OCI-LY1 (cell line): ENCODE results near the gene FRS3.

Experiments
- H2AFZ ChIP-seq: fragments of 200-600 bp; sonication (generic), shearing (Covaris generic); 2 replicates; pipeline ENCODE4 v1.6.0; 2014; ENCODE audit warnings: antibody characterized with exemption, mild to moderate bottlenecking, low read length
- H3F3A ChIP-seq: fragments of 200-600 bp; sonication (generic), shearing (Covaris generic); 2 replicates; pipeline ENCODE4 v1.6.0; 2014; ENCODE audit warnings: mild to moderate bottlenecking, antibody characterized with exemption, low read length, moderate library complexity; ENCODE audit not compliant: insufficient read depth
- H3K27ac ChIP-seq: fragments of 200-600 bp; sonication (generic); 2 replicates; pipeline ENCODE4 v1.5.1; 2014; ENCODE audit warnings: low read length, mixed run types, mild to moderate bottlenecking, low read depth; ENCODE audit not compliant: poor library complexity, severe bottlenecking
- H3K27me3 ChIP-seq: fragments of 200-600 bp; sonication (generic); 2 replicates; pipeline ENCODE4 v1.6.0; 2014; ENCODE audit warnings: antibody characterized with exemption, mild to moderate bottlenecking, low read length, moderate library complexity; ENCODE audit not compliant: insufficient read depth
- H3K36me3 ChIP-seq: fragments of 200-600 bp; sonication (generic); 2 replicates; pipeline ENCODE4 v1.6.1; 2014; ENCODE audit warnings: mild to moderate bottlenecking, antibody characterized with exemption, low read length, moderate library complexity, mixed read lengths; ENCODE audit not compliant: insufficient read depth
- H3K4me1 ChIP-seq: fragments of 200-600 bp; sonication (generic); 2 replicates; pipeline ENCODE4 v1.5.1; 2014; ENCODE audit warnings: mild to moderate bottlenecking, low read length, moderate library complexity; ENCODE audit not compliant: insufficient read depth, severe bottlenecking
- H3K4me2 ChIP-seq: fragments of 200-600 bp; sonication (generic), shearing (Covaris generic); 2 replicates; pipeline ENCODE4 v1.6.1; 2014; ENCODE audit warnings: low read length
- H3K4me3 ChIP-seq: fragments of 200-600 bp; sonication (generic); 2 replicates; pipeline ENCODE4 v1.5.1; 2014; ENCODE audit warnings: low read length, low read depth, mild to moderate bottlenecking, mixed read lengths; ENCODE audit not compliant: poor library complexity, severe bottlenecking
- H3K79me2 ChIP-seq: fragments of 200-600 bp; shearing (Covaris generic); 2 replicates; pipeline ENCODE4 v1.6.1; 2016; ENCODE audit warnings: mixed run types, low read length, mixed read lengths; ENCODE audit not compliant: insufficient read depth
- H3K9ac ChIP-seq: fragments of 200-600 bp; sonication (generic), shearing (Covaris generic); 2 replicates; pipeline ENCODE4 v1.6.1; 2014; ENCODE audit warnings: mild to moderate bottlenecking, low read length, mixed read lengths
- H3K9me2 ChIP-seq: fragments of 200-600 bp; sonication (generic), shearing (Covaris generic); 2 replicates; pipeline ENCODE4 v1.6.1; 2014; ENCODE audit warnings: low read depth, mild to moderate bottlenecking, low read length, mixed read lengths
- H3K9me3 ChIP-seq: fragments of 200-600 bp; shearing (Covaris generic); 2 replicates; pipeline ENCODE4 v1.6.1; 2014; ENCODE audit warnings: low read length, mixed read lengths
- H4K20me1 ChIP-seq: fragments of 200-600 bp; sonication (generic), shearing (Covaris generic); 2 replicates; pipeline ENCODE4 v1.6.0; 2016; ENCODE audit warnings: mild to moderate bottlenecking, low read length; ENCODE audit not compliant: insufficient read depth
- EZH2 ChIP-seq: fragments of 200-600 bp; sonication (generic), shearing (Covaris generic); IDR thresholded peaks from 2 replicates; pipeline ENCODE4 v1.8.0; 2017; ENCODE audit warnings: borderline replicate concordance, mixed run types, mild to moderate bottlenecking, antibody characterized with exemption, low read length, moderate library complexity, mixed read lengths
- TF ChIP-seq, protein P1 (sequence below): fragments of 200-600 bp; sonication (generic), shearing (Covaris generic); IDR thresholded peaks from 2 replicates; pipeline ENCODE4 v1.5.1; 2017; ENCODE audit warnings: mild to moderate bottlenecking, antibody characterized with exemption, low read length, moderate library complexity, mixed read lengths

FRS3 gene

DNA sequence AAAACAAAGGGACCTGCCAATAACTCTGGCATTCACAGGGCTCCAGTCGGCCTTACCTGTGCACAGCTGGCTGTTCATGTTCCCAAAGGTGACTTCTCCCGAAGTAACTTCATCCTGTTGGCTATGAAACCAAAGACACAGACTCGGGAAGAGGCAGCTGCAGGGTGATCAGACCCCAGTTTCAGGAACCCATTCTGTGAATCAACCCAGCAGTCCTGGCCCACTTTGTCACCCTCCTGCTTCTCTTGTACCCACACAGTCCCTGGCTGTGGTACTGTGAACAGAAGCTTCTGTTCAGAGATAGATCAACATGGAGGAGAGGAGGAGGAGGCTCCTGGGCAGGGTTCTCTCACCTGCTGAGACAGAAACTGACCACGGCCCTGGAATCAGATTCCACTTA is 23.8 kb downstream of the FRS3 start:
- Histone ChIP-seq H3K4me2 (no peak overlapping the region), H3K27ac (no peak overlapping the region), H3K27me3 (peaks cover 4% of the 10 kb centered on the region; the same call in 1 of the 2 replicates), H2AFZ (no peak overlapping the region), H3K9me3 (no peaks in the 10 kb centered on the region), H4K20me1 (no peaks in the 10 kb centered on the region), H3K9ac (no peak overlapping the region), H3K4me3 (no peak overlapping the region), H3F3A (no peaks in the 10 kb centered on the region), H3K36me3 (no peaks in the 10 kb centered on the region), H3K4me1 (no peaks in the 10 kb centered on the region), H3K79me2 (no peaks in the 10 kb centered on the region), H3K9me2 (no peaks in the 10 kb centered on the region)
- TF ChIP-seq, protein P1, sequence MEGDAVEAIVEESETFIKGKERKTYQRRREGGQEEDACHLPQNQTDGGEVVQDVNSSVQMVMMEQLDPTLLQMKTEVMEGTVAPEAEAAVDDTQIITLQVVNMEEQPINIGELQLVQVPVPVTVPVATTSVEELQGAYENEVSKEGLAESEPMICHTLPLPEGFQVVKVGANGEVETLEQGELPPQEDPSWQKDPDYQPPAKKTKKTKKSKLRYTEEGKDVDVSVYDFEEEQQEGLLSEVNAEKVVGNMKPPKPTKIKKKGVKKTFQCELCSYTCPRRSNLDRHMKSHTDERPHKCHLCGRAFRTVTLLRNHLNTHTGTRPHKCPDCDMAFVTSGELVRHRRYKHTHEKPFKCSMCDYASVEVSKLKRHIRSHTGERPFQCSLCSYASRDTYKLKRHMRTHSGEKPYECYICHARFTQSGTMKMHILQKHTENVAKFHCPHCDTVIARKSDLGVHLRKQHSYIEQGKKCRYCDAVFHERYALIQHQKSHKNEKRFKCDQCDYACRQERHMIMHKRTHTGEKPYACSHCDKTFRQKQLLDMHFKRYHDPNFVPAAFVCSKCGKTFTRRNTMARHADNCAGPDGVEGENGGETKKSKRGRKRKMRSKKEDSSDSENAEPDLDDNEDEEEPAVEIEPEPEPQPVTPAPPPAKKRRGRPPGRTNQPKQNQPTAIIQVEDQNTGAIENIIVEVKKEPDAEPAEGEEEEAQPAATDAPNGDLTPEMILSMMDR: no peak
- TF ChIP-seq EZH2: no peak

DNA sequence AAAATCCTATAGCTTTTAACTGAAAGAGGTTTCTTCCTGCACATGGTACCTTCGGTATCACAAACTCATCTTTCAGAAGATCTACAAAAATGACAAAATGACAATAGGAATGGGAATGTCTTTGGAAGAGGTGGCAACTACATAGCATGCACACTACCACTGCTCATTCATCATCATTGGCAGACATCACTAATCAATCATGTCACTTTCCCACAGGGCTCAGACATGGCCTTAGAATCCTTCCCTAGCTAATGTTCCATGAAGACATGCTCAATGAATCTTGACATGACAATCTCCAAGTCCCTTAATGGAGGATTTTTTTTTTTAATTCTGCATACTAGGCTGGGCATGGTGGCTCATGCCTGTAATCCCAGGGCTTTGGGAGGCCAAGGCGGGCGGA is 29.3 kb downstream of the FRS3 start:
- Histone ChIP-seq H3K9me2 (no peaks in the 10 kb centered on the region), H3K27me3 (no peaks in the 10 kb centered on the region), H2AFZ (no peak overlapping the region), H3K36me3 (no peaks in the 10 kb centered on the region), H3F3A (no peaks in the 10 kb centered on the region), H3K4me2 (no peak overlapping the region), H3K4me1 (no peaks in the 10 kb centered on the region), H4K20me1 (no peaks in the 10 kb centered on the region), H3K4me3 (no peak overlapping the region), H3K27ac (no peak overlapping the region), H3K79me2 (no peaks in the 10 kb centered on the region), H3K9ac (no peak overlapping the region), H3K9me3 (no peaks in the 10 kb centered on the region)
- no peak for TF ChIP-seq EZH2
- TF ChIP-seq, protein P1: no peak

DNA sequence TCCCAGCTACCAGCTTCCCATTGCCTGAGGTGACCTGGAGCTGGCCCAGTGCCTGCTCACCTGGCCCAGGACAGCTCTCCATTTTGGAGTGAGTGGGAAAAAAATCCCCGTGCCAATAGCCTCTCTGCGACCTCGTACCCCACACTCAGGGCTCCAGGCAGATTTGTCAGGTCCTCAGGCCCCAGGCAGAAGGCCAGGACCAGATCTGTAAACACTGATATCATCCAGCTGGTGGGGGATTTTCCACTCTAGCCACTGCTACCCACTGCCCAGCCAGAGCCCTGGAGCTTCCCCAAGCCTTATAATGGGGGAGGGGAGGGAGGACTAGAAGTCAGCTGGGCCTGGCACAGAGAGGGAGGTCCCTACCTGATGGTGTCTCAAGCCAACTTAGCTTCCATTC is 31.2 kb downstream of the FRS3 start:
- H3K4me1 ChIP-seq: no peaks in the 10 kb centered on the region
- no peaks in the 10 kb centered on the region for H3F3A ChIP-seq
- TF ChIP-seq EZH2: no peak
- TF ChIP-seq, protein P1: no peak
- no peaks in the 10 kb centered on the region for H3K9me2 ChIP-seq
- H3K4me3 ChIP-seq: no peak overlapping the region
- H3K79me2 ChIP-seq: no peaks in the 10 kb centered on the region
- no peak overlapping the region for H3K27ac ChIP-seq
- H3K36me3 ChIP-seq: no peaks in the 10 kb centered on the region
- H3K9ac ChIP-seq: no peak overlapping the region
- no peaks in the 10 kb centered on the region for H4K20me1 ChIP-seq
- no peak overlapping the region for H2AFZ ChIP-seq
- no peaks in the 10 kb centered on the region for H3K9me3 ChIP-seq
- no peaks in the 10 kb centered on the region for H3K27me3 ChIP-seq
- no peak overlapping the region for H3K4me2 ChIP-seq
